Fibroblast of lung (primary cell): Measurements from ENCODE around the gene FDPS. TPM values are rescaled to one million over a fixed set of nuclear protein-coding genes. Genes with fewer than 3 reads are reported as not detected.
A peak's percentile ranks its signal among the peaks of the same experiment; 100 is the strongest.

ENCODE experiments used
- DNase-seq, 2 donors: peaks; one replicate each; pipeline versions ENCODE4 v3.0.0 to v3.0.0-alpha.2; 2010; ENCODE audit warnings: low read depth in 2 of 2
- H2AFZ ChIP-seq: 2 replicates; pipeline ENCODE4 v1.5.1; 2012; ENCODE audit warnings: low read length, control low read depth, inconsistent platforms
- H3K27ac ChIP-seq: 2 replicates; pipeline ENCODE4 v1.5.1; 2011; ENCODE audit warnings: low read length, control low read depth; ENCODE audit not compliant: insufficient read depth
- H3K27me3 ChIP-seq: 2 replicates; pipeline ENCODE4 v1.5.1; 2011; ENCODE audit warnings: mild to moderate bottlenecking, low read length; ENCODE audit not compliant: control insufficient read depth, insufficient read depth
- H3K36me3 ChIP-seq: 2 replicates; pipeline ENCODE4 v1.5.1; 2011; ENCODE audit warnings: low read length; ENCODE audit not compliant: control insufficient read depth, insufficient read depth
- H3K4me1 ChIP-seq: 2 replicates; pipeline ENCODE4 v1.5.1; 2011; ENCODE audit warnings: low read length; ENCODE audit not compliant: control insufficient read depth, insufficient read depth; ENCODE audit errors: extremely low read depth
- H3K4me2 ChIP-seq: 2 replicates; pipeline ENCODE4 v1.5.1; 2011; ENCODE audit warnings: low read length, control low read depth; ENCODE audit not compliant: insufficient read depth; ENCODE audit errors: extremely low read depth
- H3K4me3 ChIP-seq, 4 experiments: fragments of 200-600 bp in 1 of 4; sonication (generic) in 1 of 4; replicated peaks in 1 of 4; 2 replicates each; pipeline ENCODE4 v1.5.1; 2011 to 2016; ENCODE audit warnings: low read length in 4 of 4, low read depth in 3 of 4, mild to moderate bottlenecking in 3 of 4, control low read depth in 2 of 4, inconsistent platforms in 1 of 4, mixed read lengths in 1 of 4; ENCODE audit not compliant: insufficient read depth in 1 of 4; ENCODE audit errors: control extremely low read depth in 1 of 4
- H3K79me2 ChIP-seq: 2 replicates; pipeline ENCODE4 v1.5.1; 2012; ENCODE audit warnings: mild to moderate bottlenecking, low read length, inconsistent platforms; ENCODE audit not compliant: control insufficient read depth, insufficient read depth
- H3K9ac ChIP-seq: 2 replicates; pipeline ENCODE4 v1.5.1; 2011; ENCODE audit warnings: mild to moderate bottlenecking, low read length, control low read depth; ENCODE audit not compliant: insufficient read depth
- H3K9me3 ChIP-seq: 2 replicates; pipeline ENCODE4 v1.5.1; 2012; ENCODE audit warnings: low read depth, low read length; ENCODE audit not compliant: control insufficient read depth, insufficient read depth
- H4K20me1 ChIP-seq: 2 replicates; pipeline ENCODE4 v1.5.1; 2011; ENCODE audit warnings: low read length; ENCODE audit not compliant: control insufficient read depth, insufficient read depth; ENCODE audit errors: extremely low read depth
- EZH2 ChIP-seq: IDR thresholded peaks from 2 replicates; pipeline ENCODE4 v1.5.1; 2012; ENCODE audit warnings: low read length, control low read depth, mild to moderate bottlenecking; ENCODE audit errors: missing control alignments
- polyA plus RNA-seq, 2 donors: library from polyadenylated mRNA; depleted of rRNA in 1 of 2; stranded (reverse) in 1 of 2; unstranded in 1 of 2; fragments of >200 nt; gene quantifications; 2 replicates each; pipeline ENCODE4 v1.2.1, GENCODE V29; 2011 to 2012; ENCODE audit warnings: missing spikeins in 1 of 2
- total RNA-seq: library from RNA; depleted of rRNA; stranded (reverse); fragments of >200 nt; gene quantifications from 2 replicates; pipeline ENCODE4 v1.2.1, GENCODE V29; 2014
- TF ChIP-seq, protein P1 (sequence below), 2 donors: IDR thresholded peaks in 1 of 2; conservative IDR thresholded peaks in 1 of 2; 1 replicate in 1 of 2; 2 replicates in 1 of 2; pipeline ENCODE4 v1.5.1; 2011 to 2012; ENCODE audit warnings: low read length in 2 of 2, control low read depth in 1 of 2, inconsistent platforms in 1 of 2, low read depth in 1 of 2, mild to moderate bottlenecking in 1 of 2

FDPS gene
- total and polyA plus RNA-seq, 2 donors (not counting 1 experiment from before 2014, with no cell fraction given), result 399 to 840 TPM

DNA sequence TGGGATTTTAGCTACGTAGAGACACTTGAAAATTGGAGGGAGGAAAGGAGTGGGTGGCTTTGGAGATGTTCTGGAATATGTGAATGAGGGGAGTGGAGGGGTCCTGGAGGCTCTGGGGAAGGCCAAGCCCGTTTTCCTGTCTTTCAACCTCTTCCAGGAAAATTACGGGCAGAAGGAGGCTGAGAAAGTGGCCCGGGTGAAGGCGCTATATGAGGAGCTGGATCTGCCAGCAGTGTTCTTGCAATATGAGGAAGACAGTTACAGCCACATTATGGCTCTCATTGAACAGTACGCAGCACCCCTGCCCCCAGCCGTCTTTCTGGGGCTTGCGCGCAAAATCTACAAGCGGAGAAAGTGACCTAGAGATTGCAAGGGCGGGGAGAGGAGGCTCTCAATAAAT, 11.6 kb downstream of the FDPS start:
- no peak for DNase-seq
- H3K9me3 ChIP-seq, result no peaks in the 10 kb centered on the region
- peaks cover 23% of the 10 kb centered on the region for H3K4me1 ChIP-seq
- H3K4me2 ChIP-seq, result peak overlapping the region; percentile 91
- H3K9ac ChIP-seq, result no peak overlapping the region
- peaks cover 5% of the 10 kb centered on the region for H4K20me1 ChIP-seq
- H3K79me2 ChIP-seq, result peaks cover 14% of the 10 kb centered on the region
- peaks cover 12% of the 10 kb centered on the region for H3K36me3 ChIP-seq
- H2AFZ ChIP-seq, result no peak overlapping the region
- TF ChIP-seq, protein P1, sequence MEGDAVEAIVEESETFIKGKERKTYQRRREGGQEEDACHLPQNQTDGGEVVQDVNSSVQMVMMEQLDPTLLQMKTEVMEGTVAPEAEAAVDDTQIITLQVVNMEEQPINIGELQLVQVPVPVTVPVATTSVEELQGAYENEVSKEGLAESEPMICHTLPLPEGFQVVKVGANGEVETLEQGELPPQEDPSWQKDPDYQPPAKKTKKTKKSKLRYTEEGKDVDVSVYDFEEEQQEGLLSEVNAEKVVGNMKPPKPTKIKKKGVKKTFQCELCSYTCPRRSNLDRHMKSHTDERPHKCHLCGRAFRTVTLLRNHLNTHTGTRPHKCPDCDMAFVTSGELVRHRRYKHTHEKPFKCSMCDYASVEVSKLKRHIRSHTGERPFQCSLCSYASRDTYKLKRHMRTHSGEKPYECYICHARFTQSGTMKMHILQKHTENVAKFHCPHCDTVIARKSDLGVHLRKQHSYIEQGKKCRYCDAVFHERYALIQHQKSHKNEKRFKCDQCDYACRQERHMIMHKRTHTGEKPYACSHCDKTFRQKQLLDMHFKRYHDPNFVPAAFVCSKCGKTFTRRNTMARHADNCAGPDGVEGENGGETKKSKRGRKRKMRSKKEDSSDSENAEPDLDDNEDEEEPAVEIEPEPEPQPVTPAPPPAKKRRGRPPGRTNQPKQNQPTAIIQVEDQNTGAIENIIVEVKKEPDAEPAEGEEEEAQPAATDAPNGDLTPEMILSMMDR (conservative IDR thresholded peaks at IDR 0.05 in 1 of 2, IDR thresholded peaks at IDR 0.05 in 1 of 2; ENCODE audit: low read depth in 1 of 2, low read length in 2 of 2), result no peak
- TF ChIP-seq EZH2, result no peak
- H3K27ac ChIP-seq, result no peak overlapping the region
- peak overlapping the region; percentile 48 to 93 (median 54) for H3K4me3 ChIP-seq
- H3K27me3 ChIP-seq, result no peaks in the 10 kb centered on the region

DNA sequence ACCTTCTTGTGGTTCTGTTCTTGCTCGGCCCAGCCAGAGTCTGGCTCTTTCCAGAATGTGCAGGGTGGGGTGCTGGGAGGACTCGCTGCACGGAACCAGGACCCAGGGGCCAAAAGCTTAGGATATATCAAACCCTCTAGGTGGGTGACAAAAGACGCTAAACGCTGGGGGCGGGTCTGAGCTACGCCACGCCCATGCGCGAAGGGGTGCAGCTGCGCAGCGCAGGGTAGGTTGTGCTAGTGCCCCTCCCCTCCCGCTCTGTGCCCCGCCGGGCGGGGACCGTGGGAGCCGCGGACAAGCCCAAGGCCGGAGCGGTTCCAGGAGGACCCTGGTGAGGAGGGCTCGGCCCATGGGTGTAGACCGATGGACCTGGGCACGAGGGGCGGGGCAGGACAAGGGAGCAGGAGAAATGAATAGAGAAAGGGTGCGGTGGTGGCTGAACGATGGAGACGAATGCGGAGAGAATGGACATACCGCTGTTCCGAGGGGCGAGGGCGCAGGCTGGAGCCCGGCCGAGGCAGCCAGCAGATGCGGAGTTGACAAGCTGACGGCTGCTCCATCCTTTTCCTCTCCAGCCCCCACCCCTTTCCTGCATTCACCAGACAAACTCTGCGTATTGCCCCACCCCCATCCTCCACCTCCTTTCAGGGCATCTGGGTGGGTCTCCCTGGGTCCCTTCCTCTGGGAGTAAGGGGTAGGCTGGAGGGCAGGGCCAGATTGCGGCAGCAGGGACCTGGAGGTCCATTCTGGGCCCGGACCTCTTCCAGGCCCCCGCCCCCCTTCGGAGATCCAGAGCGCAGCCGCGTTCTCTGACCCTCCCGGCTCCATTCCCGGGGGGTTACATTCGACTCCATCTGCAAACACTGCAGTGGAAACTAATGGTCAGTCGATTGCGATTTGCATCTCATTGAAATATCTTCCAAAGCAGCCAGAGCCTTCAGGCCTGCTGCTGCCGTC, 12.3 kb downstream of the FDPS start, which contains the start of gene RUSC1:
TSS of gene RUSC1 (plus strand) at position 234 of the 957 bp plus-strand sequence. CDS start 880 bp downstream, outside the sequence.
- H2AFZ ChIP-seq, result no peak within 1 kb of the TSS
- peak within 1 kb of the TSS; percentile 80 for H3K27ac ChIP-seq
- H3K9me3 ChIP-seq, result no peaks in the 10 kb centered on the region
- TF ChIP-seq, protein P1 (conservative IDR thresholded peaks at IDR 0.05 in 1 of 2, IDR thresholded peaks at IDR 0.05 in 1 of 2; ENCODE audit: low read depth in 1 of 2, low read length in 2 of 2), result no peak
- no peak for TF ChIP-seq EZH2
- peak within 1 kb of the TSS; percentile 48 to 93 (median 54) for H3K4me3 ChIP-seq
- H3K27me3 ChIP-seq, result no peaks in the 10 kb centered on the region
- H3K4me2 ChIP-seq, result peak within 1 kb of the TSS; percentile 91
- peaks cover 5% of the 10 kb centered on the region for H4K20me1 ChIP-seq
- peaks cover 17% of the 10 kb centered on the region for H3K79me2 ChIP-seq
- DNase-seq, result peak; percentile 58 to 68
- peaks cover 23% of the 10 kb centered on the region for H3K4me1 ChIP-seq
- peaks cover 12% of the 10 kb centered on the region for H3K36me3 ChIP-seq
- H3K9ac ChIP-seq, result peak within 1 kb of the TSS; percentile 38

DNA sequence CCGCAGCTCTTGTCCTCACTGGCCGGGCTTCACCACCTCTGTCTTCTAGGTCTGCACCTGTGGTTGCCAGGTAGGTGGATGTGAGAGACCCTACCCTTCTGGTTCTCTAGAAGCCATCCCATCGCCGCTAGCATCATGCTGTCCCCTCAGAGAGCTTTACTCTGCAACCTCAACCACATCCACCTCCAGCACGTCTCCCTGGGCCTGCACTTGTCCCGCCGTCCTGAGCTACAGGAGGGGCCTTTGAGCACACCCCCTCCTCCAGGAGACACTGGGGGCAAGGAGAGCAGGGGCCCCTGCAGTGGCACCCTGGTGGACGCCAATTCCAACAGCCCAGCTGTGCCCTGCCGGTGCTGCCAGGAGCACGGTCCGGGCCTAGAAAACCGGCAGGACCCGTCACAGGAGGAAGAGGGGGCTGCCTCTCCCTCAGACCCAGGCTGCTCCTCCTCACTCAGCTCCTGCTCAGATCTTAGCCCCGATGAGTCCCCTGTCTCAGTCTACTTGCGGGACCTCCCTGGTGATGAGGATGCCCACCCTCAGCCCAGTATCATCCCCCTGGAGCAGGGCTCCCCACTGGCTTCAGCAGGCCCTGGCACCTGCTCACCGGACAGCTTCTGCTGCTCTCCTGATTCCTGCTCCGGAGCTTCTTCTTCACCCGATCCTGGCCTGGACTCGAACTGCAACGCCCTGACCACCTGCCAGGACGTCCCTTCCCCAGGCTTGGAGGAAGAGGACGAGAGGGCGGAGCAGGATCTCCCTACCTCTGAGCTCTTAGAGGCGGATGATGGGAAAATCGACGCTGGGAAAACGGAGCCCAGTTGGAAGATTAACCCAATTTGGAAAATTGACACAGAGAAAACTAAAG, 13.2 kb downstream of the FDPS start:
- Histone ChIP-seq H3K4me3 (peak overlapping the region; percentile 48 to 93 (median 62)), H3K9me3 (no peaks in the 10 kb centered on the region), H4K20me1 (peaks cover 5% of the 10 kb centered on the region), H3K79me2 (peaks cover 17% of the 10 kb centered on the region), H3K9ac (peak overlapping the region; percentile 26), H3K27ac (peak overlapping the region; percentile 80), H3K4me2 (peak overlapping the region; percentile 91), H3K4me1 (peaks cover 23% of the 10 kb centered on the region), H3K36me3 (peaks cover 14% of the 10 kb centered on the region), H2AFZ (no peak overlapping the region), H3K27me3 (no peaks in the 10 kb centered on the region)
- DNase-seq, result no peak
- TF ChIP-seq, protein P1 (conservative IDR thresholded peaks at IDR 0.05 in 1 of 2, IDR thresholded peaks at IDR 0.05 in 1 of 2; ENCODE audit: low read depth in 1 of 2, low read length in 2 of 2), result no peak
- no peak for TF ChIP-seq EZH2
